ENCODE results near the gene ZNF302.
"Not testable (repeated sequence)": the region's sequence is repeated elsewhere in the genome, so short reads cannot be mapped to it uniquely, and the experiment has no call there.

The ZNF302 gene

GRCh38 chr19:34662919-34663318 is 14.6 kb upstream of the ZNF302 start:
- Histone ChIP-seq H3K27ac (ENCODE audit: low read depth, low read length) (no peak overlapping the region), H3K4me3 (ENCODE audit: low read length) (no peak overlapping the region), H3K9me3 (ENCODE audit: insufficient read depth, low read depth, low read length) (no peaks in the 10 kb centered on the region), H3K36me3 (ENCODE audit: insufficient read depth, low read length) (no peaks in the 10 kb centered on the region), H3K4me1 (ENCODE audit: insufficient read depth, low read length) (no peaks in the 10 kb centered on the region), H3K9ac (ENCODE audit: low read depth, low read length) (no peak overlapping the region), H3K27me3 (ENCODE audit: insufficient read depth, low read length) (no peaks in the 10 kb centered on the region)
- 43% methylated on average over 5 of the region's 5 CpGs for WGBS

GRCh38 chr19:34664168-34664567 is 13.3 kb upstream of the ZNF302 start:
- 92% methylated on average over 3 of the region's 3 CpGs for WGBS
- Histone ChIP-seq H3K9me3 (ENCODE audit: insufficient read depth, low read depth, low read length) (no peaks in the 10 kb centered on the region), H3K27ac (ENCODE audit: low read depth, low read length) (no peak overlapping the region), H3K4me3 (ENCODE audit: low read length) (no peak overlapping the region), H3K9ac (ENCODE audit: low read depth, low read length) (no peak overlapping the region), H3K4me1 (ENCODE audit: insufficient read depth, low read length) (no peaks in the 10 kb centered on the region), H3K27me3 (ENCODE audit: insufficient read depth, low read length) (no peaks in the 10 kb centered on the region), H3K36me3 (ENCODE audit: insufficient read depth, low read length) (no peaks in the 10 kb centered on the region)

- no peaks in the 10 kb centered on the region for H3K36me3 ChIP-seq (ENCODE audit: insufficient read depth, low read length)
- H3K27me3 ChIP-seq (ENCODE audit: insufficient read depth, low read length) = no peaks in the 10 kb centered on the region
- no peak overlapping the region for H3K4me3 ChIP-seq (ENCODE audit: low read length)
- H3K4me1 ChIP-seq (ENCODE audit: insufficient read depth, low read length) = no peaks in the 10 kb centered on the region
- no peak overlapping the region for H3K27ac ChIP-seq (ENCODE audit: low read depth, low read length)
- WGBS = 73% methylated on average over 6 of the region's 6 CpGs
- no peak overlapping the region for H3K9ac ChIP-seq (ENCODE audit: low read depth, low read length)
- no peaks in the 10 kb centered on the region for H3K9me3 ChIP-seq (ENCODE audit: insufficient read depth, low read depth, low read length)
These were observed 12.6 kb upstream of the ZNF302 start for GRCh38 chr19:34664870-34665269.

DNA sequence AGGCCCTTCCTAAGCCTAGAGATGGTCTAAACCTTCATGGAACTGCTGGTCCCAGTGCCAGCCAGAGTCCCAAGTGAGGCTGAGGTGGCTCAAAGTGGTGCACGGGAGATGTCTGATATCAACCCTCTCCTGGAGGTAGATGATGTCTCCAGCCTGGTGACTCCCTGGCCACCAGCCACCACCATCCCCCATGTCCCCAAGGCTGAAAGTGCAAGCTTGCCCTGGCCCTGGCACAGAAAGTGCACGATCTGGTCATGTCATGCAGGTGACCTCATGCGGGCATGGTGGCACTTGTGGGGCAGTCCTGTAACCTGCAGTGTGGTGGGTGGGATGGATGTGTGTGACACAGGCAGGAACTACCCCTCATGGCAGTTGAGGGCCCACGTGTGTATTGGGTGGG is 12.2 kb upstream of the ZNF302 start:
- WGBS = 95% methylated on average over 4 of the region's 4 CpGs
- not testable (repeated sequence) for H3K27me3 ChIP-seq (ENCODE audit: insufficient read depth, low read length); H3K4me1 ChIP-seq (ENCODE audit: insufficient read depth, low read length); H3K9me3 ChIP-seq (ENCODE audit: insufficient read depth, low read depth, low read length); H3K4me3 ChIP-seq (ENCODE audit: low read length); H3K27ac ChIP-seq (ENCODE audit: low read depth, low read length); H3K9ac ChIP-seq (ENCODE audit: low read depth, low read length); H3K36me3 ChIP-seq (ENCODE audit: insufficient read depth, low read length)

DNA sequence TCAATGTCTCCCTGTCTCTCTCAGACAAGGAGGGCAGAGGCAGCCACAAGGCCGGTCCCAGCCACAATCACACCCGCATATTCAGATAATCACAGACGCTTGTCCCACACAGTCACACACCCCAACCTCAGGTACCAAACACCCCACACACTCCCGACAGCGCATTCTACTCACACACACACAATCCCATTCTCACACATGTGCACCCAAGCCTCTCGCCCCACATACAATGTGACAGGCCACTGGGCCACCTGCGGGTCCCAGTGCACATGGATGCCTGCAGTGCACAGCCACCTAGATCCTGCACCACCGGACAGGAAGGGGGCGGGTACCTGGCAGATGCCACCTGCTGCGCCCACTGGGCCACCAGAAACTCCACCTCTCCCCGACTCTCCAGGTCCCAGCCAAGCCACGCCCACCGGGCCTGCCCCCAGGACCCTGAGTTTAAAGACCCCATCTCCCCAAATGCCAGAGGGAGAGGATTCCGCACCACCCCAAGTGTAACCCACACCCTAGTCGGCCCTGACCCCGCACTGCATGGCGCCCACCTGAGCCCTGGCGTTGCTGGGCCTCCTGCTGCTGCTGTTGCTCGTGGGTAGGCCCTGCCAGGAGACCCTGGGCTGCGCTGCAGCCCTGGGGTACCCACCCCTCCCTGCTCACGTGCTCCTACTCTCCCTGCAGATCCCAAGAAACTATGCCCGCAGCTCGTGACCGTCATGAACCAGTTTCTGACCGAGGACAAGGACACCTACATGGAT is 11.1 kb upstream of the ZNF302 start:
- Histone ChIP-seq H3K9me3 (ENCODE audit: insufficient read depth, low read depth, low read length) (no peaks in the 10 kb centered on the region), H3K9ac (ENCODE audit: low read depth, low read length) (no peak overlapping the region), H3K27ac (ENCODE audit: low read depth, low read length) (no peak overlapping the region), H3K4me3 (ENCODE audit: low read length) (no peak overlapping the region), H3K4me1 (ENCODE audit: insufficient read depth, low read length) (no peaks in the 10 kb centered on the region), H3K27me3 (ENCODE audit: insufficient read depth, low read length) (peaks cover 2% of the 10 kb centered on the region; the same call in 1 of the 2 replicates), H3K36me3 (ENCODE audit: insufficient read depth, low read length) (no peaks in the 10 kb centered on the region)
- WGBS = 95% methylated on average over 25 of the region's 25 CpGs

DNA sequence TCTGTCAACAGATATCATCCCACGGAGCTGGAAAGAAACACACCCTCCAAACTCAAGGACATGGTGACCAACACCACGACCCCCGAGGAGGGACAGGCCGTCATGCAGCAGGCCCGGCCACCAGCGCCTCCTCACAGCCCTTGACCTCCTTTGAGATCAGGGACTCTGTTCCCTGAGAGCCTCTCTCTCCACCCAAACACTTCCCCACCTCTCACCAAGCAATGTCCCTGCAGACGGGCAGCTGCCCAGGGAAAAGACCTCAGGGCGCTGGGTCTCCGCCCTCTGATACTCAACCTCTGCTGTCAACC is 10.6 kb upstream of the ZNF302 start:
- Histone ChIP-seq H3K4me3 (ENCODE audit: low read length) (no peak overlapping the region), H3K36me3 (ENCODE audit: insufficient read depth, low read length) (no peaks in the 10 kb centered on the region), H3K9me3 (ENCODE audit: insufficient read depth, low read depth, low read length) (no peaks in the 10 kb centered on the region), H3K27me3 (ENCODE audit: insufficient read depth, low read length) (peaks cover 7% of the 10 kb centered on the region; the same call in 1 of the 2 replicates), H3K27ac (ENCODE audit: low read depth, low read length) (no peak overlapping the region), H3K9ac (ENCODE audit: low read depth, low read length) (no peak overlapping the region), H3K4me1 (ENCODE audit: insufficient read depth, low read length) (no peaks in the 10 kb centered on the region)
- WGBS = 86% methylated on average over 9 of the region's 9 CpGs

- H3K9ac ChIP-seq (ENCODE audit: low read depth, low read length) = no peak overlapping the region
- no peaks in the 10 kb centered on the region for H3K4me1 ChIP-seq (ENCODE audit: insufficient read depth, low read length)
- H3K36me3 ChIP-seq (ENCODE audit: insufficient read depth, low read length) = no peaks in the 10 kb centered on the region
- H3K9me3 ChIP-seq (ENCODE audit: insufficient read depth, low read depth, low read length) = no peaks in the 10 kb centered on the region
- H3K27ac ChIP-seq (ENCODE audit: low read depth, low read length) = no peak overlapping the region
- no peak overlapping the region for H3K4me3 ChIP-seq (ENCODE audit: low read length)
- WGBS = 79% methylated on average over 17 of the region's 17 CpGs
- H3K27me3 ChIP-seq (ENCODE audit: insufficient read depth, low read length) = peaks cover 8% of the 10 kb centered on the region; the same call in 1 of the 2 replicates
These were observed 10.0 kb upstream of the ZNF302 start for GRCh38 chr19:34667349-34668076.

DNA sequence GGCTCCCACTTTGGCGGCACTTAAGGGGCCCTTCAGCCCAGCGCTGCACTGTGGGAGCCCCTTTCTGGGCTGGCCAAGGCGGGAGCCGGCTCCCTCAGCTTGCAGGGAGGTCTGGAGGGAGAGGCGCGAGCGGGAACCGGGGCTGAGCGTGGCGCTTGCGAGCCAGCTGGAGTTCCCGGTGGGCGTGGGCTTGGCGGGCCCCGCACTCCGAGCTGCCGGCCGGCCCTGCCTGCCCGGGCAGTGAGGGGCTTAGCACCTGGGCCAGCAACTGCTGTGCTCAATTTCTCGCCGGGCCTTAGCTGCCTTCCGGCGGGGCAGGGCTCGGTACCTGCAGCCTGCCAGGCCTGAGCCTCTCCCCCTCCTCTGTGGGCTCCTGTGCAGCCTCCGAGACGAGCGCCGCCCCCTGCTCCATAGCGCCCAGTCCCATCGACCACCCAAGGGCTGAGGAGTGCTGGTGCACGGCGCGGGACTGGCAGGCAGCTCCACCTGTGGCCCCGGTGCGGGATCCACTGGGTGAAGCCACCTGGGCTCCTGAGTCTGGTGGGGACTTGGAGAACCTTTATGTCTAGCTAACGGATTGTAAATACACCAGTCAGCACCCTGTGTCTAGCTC is 9.3 kb upstream of the ZNF302 start:
- H3K27ac ChIP-seq (ENCODE audit: low read depth, low read length) = not testable (repeated sequence)

DNA sequence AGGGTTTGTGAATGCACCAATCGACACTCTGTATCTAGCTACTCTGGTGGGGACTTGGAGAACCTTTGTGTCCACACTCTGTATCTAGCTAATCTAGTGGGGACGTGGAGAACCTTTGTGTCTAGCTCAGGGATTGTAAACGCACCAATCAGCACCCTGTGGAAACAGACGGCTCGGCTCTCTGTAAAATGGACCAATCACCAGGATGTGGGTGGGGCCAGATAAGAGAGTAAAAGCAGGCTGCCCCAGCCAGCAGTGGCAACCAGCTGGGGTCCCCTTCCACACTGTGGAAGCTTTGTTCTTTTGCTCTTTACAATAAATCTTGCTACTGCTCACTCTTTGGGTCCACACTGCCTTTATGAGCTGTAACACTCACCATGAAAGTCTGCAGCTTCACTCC is 8.8 kb upstream of the ZNF302 start:
- 87% methylated on average over 5 of the region's 5 CpGs for WGBS
- not testable (repeated sequence) for H3K36me3 ChIP-seq (ENCODE audit: insufficient read depth, low read length); H3K9ac ChIP-seq (ENCODE audit: low read depth, low read length); H3K9me3 ChIP-seq (ENCODE audit: insufficient read depth, low read depth, low read length); H3K4me1 ChIP-seq (ENCODE audit: insufficient read depth, low read length); H3K27ac ChIP-seq (ENCODE audit: low read depth, low read length); H3K4me3 ChIP-seq (ENCODE audit: low read length)
- H3K27me3 ChIP-seq (ENCODE audit: insufficient read depth, low read length) = peaks cover 17% of the 10 kb centered on the region; the same call in 1 of the 2 replicates

More for the DNA sequence above, 9.3 kb upstream of the ZNF302 start:
- H3K4me3 ChIP-seq (ENCODE audit: low read length); H3K4me1 ChIP-seq (ENCODE audit: insufficient read depth, low read length); H3K9me3 ChIP-seq (ENCODE audit: insufficient read depth, low read depth, low read length); H3K36me3 ChIP-seq (ENCODE audit: insufficient read depth, low read length); H3K9ac ChIP-seq (ENCODE audit: low read depth, low read length): not testable (repeated sequence)
- WGBS = 93% methylated on average over 36 of the region's 36 CpGs
- H3K27me3 ChIP-seq (ENCODE audit: insufficient read depth, low read length) = peaks cover 12% of the 10 kb centered on the region; the same call in 1 of the 2 replicates

DNA sequence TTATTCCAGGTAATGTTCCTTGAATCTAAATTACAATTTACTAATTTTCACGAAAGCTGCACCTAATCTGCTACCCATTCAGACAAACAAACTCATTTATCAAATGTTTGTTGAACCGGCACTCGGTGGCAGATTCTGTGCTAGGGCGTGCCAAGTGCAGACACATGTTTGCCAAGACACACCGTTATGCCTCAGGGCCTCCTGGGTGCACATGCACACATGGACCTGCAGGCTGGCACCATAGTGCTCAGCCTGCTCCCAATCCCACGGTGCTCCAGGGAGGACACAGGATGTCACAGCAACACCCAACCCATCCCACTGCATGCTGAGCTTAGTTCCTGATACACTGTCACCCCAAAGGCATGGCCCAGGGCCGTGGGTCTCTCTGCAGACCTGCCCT is 8.2 kb upstream of the ZNF302 start:
- Histone ChIP-seq H3K36me3 (ENCODE audit: insufficient read depth, low read length) (no peaks in the 10 kb centered on the region), H3K27ac (ENCODE audit: low read depth, low read length) (no peak overlapping the region), H3K4me1 (ENCODE audit: insufficient read depth, low read length) (no peaks in the 10 kb centered on the region), H3K4me3 (ENCODE audit: low read length) (no peak overlapping the region), H3K27me3 (ENCODE audit: insufficient read depth, low read length) (peaks cover 23% of the 10 kb centered on the region; the same call in 1 of the 2 replicates), H3K9me3 (ENCODE audit: insufficient read depth, low read depth, low read length) (no peaks in the 10 kb centered on the region), H3K9ac (ENCODE audit: low read depth, low read length) (no peak overlapping the region)
- WGBS = 87% methylated on average over 7 of the region's 7 CpGs

- Histone ChIP-seq H3K9me3 (ENCODE audit: insufficient read depth, low read depth, low read length) (no peaks in the 10 kb centered on the region), H3K4me3 (ENCODE audit: low read length) (no peak overlapping the region), H3K27me3 (ENCODE audit: insufficient read depth, low read length) (peaks cover 33% of the 10 kb centered on the region; the same call in 1 of the 2 replicates), H3K27ac (ENCODE audit: low read depth, low read length) (no peak overlapping the region), H3K4me1 (ENCODE audit: insufficient read depth, low read length) (no peaks in the 10 kb centered on the region), H3K36me3 (ENCODE audit: insufficient read depth, low read length) (no peaks in the 10 kb centered on the region), H3K9ac (ENCODE audit: low read depth, low read length) (no peak overlapping the region)
- 94% methylated on average over 2 of the region's 3 CpGs for WGBS
These were observed 5.5 kb upstream of the ZNF302 start for GRCh38 chr19:34671972-34672371.
